ENCODE results near the gene ARHGAP11A. TPM values are rescaled to one million over a fixed set of nuclear protein-coding genes. Genes with fewer than 3 reads are reported as not detected.

ARHGAP11A gene
- polyA plus RNA-seq, 1 donor from 2014 or later, result 0.50 TPM

DNA sequence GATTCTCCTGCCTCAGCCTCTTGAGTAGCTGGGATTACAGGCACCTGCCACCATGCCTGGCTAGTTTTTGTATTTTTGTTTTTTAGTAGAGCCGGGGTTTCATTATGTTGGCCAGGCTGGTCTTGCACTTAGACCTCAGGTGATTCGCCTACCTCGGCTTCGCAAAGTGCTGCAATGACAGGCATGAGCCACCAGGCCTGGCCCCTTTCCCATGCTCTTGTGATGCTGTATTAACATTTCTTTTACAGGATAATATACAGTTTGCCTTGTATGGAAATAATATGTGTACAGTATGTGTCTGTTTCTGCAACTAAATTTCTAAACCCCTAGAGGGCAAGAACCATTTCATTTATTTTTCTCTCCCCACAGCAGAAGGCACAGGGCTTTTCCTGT lies 64.0 kb downstream of the ARHGAP11A start:
- H2AFZ ChIP-seq (ENCODE audit: low read depth, low read length), result no peak overlapping the region
- H3K9me3 ChIP-seq (ENCODE audit: low read length), result no peaks in the 10 kb centered on the region
- no peaks in the 10 kb centered on the region for H3K27me3 ChIP-seq (ENCODE audit: insufficient read depth, low read depth, low read length)
- no peak overlapping the region for H3K27ac ChIP-seq (ENCODE audit: low read length)
- no peak overlapping the region for H3K4me2 ChIP-seq (ENCODE audit: low read length)
- no peaks in the 10 kb centered on the region for H4K20me1 ChIP-seq (ENCODE audit: insufficient read depth)
- H3K4me3 ChIP-seq (ENCODE audit: low read length), result no peak overlapping the region
- no peak for TF ChIP-seq TAF1 (IDR thresholded peaks at IDR 0.05; ENCODE audit: low read depth)
- TF ChIP-seq, protein P1, sequence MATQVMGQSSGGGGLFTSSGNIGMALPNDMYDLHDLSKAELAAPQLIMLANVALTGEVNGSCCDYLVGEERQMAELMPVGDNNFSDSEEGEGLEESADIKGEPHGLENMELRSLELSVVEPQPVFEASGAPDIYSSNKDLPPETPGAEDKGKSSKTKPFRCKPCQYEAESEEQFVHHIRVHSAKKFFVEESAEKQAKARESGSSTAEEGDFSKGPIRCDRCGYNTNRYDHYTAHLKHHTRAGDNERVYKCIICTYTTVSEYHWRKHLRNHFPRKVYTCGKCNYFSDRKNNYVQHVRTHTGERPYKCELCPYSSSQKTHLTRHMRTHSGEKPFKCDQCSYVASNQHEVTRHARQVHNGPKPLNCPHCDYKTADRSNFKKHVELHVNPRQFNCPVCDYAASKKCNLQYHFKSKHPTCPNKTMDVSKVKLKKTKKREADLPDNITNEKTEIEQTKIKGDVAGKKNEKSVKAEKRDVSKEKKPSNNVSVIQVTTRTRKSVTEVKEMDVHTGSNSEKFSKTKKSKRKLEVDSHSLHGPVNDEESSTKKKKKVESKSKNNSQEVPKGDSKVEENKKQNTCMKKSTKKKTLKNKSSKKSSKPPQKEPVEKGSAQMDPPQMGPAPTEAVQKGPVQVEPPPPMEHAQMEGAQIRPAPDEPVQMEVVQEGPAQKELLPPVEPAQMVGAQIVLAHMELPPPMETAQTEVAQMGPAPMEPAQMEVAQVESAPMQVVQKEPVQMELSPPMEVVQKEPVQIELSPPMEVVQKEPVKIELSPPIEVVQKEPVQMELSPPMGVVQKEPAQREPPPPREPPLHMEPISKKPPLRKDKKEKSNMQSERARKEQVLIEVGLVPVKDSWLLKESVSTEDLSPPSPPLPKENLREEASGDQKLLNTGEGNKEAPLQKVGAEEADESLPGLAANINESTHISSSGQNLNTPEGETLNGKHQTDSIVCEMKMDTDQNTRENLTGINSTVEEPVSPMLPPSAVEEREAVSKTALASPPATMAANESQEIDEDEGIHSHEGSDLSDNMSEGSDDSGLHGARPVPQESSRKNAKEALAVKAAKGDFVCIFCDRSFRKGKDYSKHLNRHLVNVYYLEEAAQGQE (IDR thresholded peaks at IDR 0.05; ENCODE audit: borderline replicate concordance), result no peak
- no peak for TF ChIP-seq SMC3 (conservative IDR thresholded peaks at IDR 0.05; ENCODE audit: poor library complexity)
- no peak for TF ChIP-seq POLR2AphosphoS5 (IDR thresholded peaks at IDR 0.05)
- no peak for TF ChIP-seq MXI1 (conservative IDR thresholded peaks at IDR 0.05; ENCODE audit: poor library complexity, severe bottlenecking)
- TF ChIP-seq EZH2 (IDR thresholded peaks at IDR 0.05; ENCODE audit: borderline replicate concordance, insufficient read depth, low read length, poor library complexity, severe bottlenecking), result no peak
- TF ChIP-seq, protein P2, sequence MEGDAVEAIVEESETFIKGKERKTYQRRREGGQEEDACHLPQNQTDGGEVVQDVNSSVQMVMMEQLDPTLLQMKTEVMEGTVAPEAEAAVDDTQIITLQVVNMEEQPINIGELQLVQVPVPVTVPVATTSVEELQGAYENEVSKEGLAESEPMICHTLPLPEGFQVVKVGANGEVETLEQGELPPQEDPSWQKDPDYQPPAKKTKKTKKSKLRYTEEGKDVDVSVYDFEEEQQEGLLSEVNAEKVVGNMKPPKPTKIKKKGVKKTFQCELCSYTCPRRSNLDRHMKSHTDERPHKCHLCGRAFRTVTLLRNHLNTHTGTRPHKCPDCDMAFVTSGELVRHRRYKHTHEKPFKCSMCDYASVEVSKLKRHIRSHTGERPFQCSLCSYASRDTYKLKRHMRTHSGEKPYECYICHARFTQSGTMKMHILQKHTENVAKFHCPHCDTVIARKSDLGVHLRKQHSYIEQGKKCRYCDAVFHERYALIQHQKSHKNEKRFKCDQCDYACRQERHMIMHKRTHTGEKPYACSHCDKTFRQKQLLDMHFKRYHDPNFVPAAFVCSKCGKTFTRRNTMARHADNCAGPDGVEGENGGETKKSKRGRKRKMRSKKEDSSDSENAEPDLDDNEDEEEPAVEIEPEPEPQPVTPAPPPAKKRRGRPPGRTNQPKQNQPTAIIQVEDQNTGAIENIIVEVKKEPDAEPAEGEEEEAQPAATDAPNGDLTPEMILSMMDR (IDR thresholded peaks at IDR 0.05; ENCODE audit: poor library complexity, severe bottlenecking), result no peak
- no peak for TF ChIP-seq EP300 (conservative IDR thresholded peaks at IDR 0.05; ENCODE audit: poor library complexity, severe bottlenecking)
- no peak for TF ChIP-seq RAD21 (conservative IDR thresholded peaks at IDR 0.05)
- no peak overlapping the region for H3K9ac ChIP-seq (ENCODE audit: low read length)
- no peaks in the 10 kb centered on the region for H3K36me3 ChIP-seq (ENCODE audit: insufficient read depth, low read length)
- H3K79me2 ChIP-seq (replicated peaks; ENCODE audit: insufficient read depth, low read length), result no peaks in the 10 kb centered on the region
- H3F3A ChIP-seq (ENCODE audit: insufficient read depth, low read length, poor library complexity, severe bottlenecking), result no peaks in the 10 kb centered on the region
- no peaks in the 10 kb centered on the region for H3K9me2 ChIP-seq (ENCODE audit: insufficient read depth, low read length)

DNA sequence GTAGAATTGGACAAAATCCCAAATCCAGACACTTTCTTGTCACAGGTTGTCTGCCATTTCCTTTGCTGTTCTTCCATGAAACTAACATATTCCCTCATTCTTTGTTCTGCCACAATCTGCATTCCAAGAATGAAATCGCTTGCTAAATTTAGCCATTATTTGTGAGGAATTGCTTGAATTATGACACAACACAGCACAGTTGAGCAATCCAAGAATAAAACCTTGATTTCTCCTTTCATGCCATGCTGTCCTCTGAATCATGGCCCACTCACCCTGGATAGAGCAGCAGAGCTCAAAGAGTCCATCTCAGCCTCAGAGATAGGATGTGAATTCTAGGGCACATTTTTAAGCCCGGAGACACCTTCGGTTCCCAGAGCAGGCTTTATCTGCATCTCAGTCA lies 67.3 kb downstream of the ARHGAP11A start:
- no peaks in the 10 kb centered on the region for H4K20me1 ChIP-seq (ENCODE audit: insufficient read depth)
- no peak overlapping the region for H3K4me2 ChIP-seq (ENCODE audit: low read length)
- no peak overlapping the region for H3K4me3 ChIP-seq (ENCODE audit: low read length)
- TF ChIP-seq EP300 (conservative IDR thresholded peaks at IDR 0.05; ENCODE audit: poor library complexity, severe bottlenecking) (no peak), MXI1 (conservative IDR thresholded peaks at IDR 0.05; ENCODE audit: poor library complexity, severe bottlenecking) (no peak), POLR2AphosphoS5 (IDR thresholded peaks at IDR 0.05) (no peak), RAD21 (conservative IDR thresholded peaks at IDR 0.05) (no peak), EZH2 (IDR thresholded peaks at IDR 0.05; ENCODE audit: borderline replicate concordance, insufficient read depth, low read length, poor library complexity, severe bottlenecking) (no peak), TAF1 (IDR thresholded peaks at IDR 0.05; ENCODE audit: low read depth) (no peak), SMC3 (conservative IDR thresholded peaks at IDR 0.05; ENCODE audit: poor library complexity) (no peak)
- TF ChIP-seq, protein P1 (IDR thresholded peaks at IDR 0.05; ENCODE audit: borderline replicate concordance), result no peak
- TF ChIP-seq, protein P2 (IDR thresholded peaks at IDR 0.05; ENCODE audit: poor library complexity, severe bottlenecking), result no peak
- no peaks in the 10 kb centered on the region for H3K79me2 ChIP-seq (replicated peaks; ENCODE audit: insufficient read depth, low read length)
- no peaks in the 10 kb centered on the region for H3K27me3 ChIP-seq (ENCODE audit: insufficient read depth, low read depth, low read length)
- H3K27ac ChIP-seq (ENCODE audit: low read length), result peak overlapping the region; percentile 10
- H3K9me3 ChIP-seq (ENCODE audit: low read length), result no peaks in the 10 kb centered on the region
- H3K9me2 ChIP-seq (ENCODE audit: insufficient read depth, low read length), result no peaks in the 10 kb centered on the region
- no peaks in the 10 kb centered on the region for H3F3A ChIP-seq (ENCODE audit: insufficient read depth, low read length, poor library complexity, severe bottlenecking)
- no peak overlapping the region for H2AFZ ChIP-seq (ENCODE audit: low read depth, low read length)
- H3K36me3 ChIP-seq (ENCODE audit: insufficient read depth, low read length), result no peaks in the 10 kb centered on the region
- no peak overlapping the region for H3K9ac ChIP-seq (ENCODE audit: low read length)
